HepG2 (cell line): Measurements from ENCODE around the gene RAD21L1. TPM values are rescaled to one million over a fixed set of nuclear protein-coding genes. Genes with fewer than 3 reads are reported as not detected.

Experiments
- CEBPG ChIP-seq: IDR thresholded peaks from 2 replicates; pipeline ENCODE4 v1.6.1; 2016
- FUBP1 ChIP-seq: sonication (generic); formaldehyde crosslinking; IDR thresholded peaks from 2 replicates; pipeline ENCODE4 v1.5.1; 2020; ENCODE audit warnings: missing genetic modification reagents, mild to moderate bottlenecking, borderline replicate concordance
- HMGXB4 ChIP-seq, 2 experiments: sonication (generic) in 1 of 2; formaldehyde crosslinking in 1 of 2; IDR thresholded peaks; 2 replicates each; pipeline versions ENCODE4 v1.4.0 to v1.6.1; 2018 to 2020; ENCODE audit warnings: missing genetic modification reagents in 2 of 2, borderline replicate concordance in 1 of 2, low read depth in 1 of 2, mild to moderate bottlenecking in 1 of 2, missing biosample characterization in 1 of 2
- HNRNPK ChIP-seq: fragments of 200-400 bp; formaldehyde crosslinking; IDR thresholded peaks from 2 replicates; pipeline ENCODE4 v1.6.1; 2018; ENCODE audit warnings: low read length, low read depth, moderate library complexity, mild to moderate bottlenecking; ENCODE audit not compliant: poor library complexity, severe bottlenecking
- KAT2B ChIP-seq: fragments of 150-350 bp; IDR thresholded peaks from 2 replicates; pipeline ENCODE4 v1.6.1; 2014; ENCODE audit warnings: low read depth, low read length, borderline replicate concordance
- PATZ1 ChIP-seq: sonication (generic); formaldehyde crosslinking; IDR thresholded peaks from 2 replicates; pipeline ENCODE4 v1.4.0; 2020; ENCODE audit warnings: missing genetic modification reagents
- SMAD9 ChIP-seq: sonication (generic); formaldehyde crosslinking; IDR thresholded peaks from 2 replicates; pipeline ENCODE4 v1.5.1; 2020; ENCODE audit warnings: mild to moderate bottlenecking, missing genetic modification reagents
- SNAPC5 ChIP-seq: sonication (generic); formaldehyde crosslinking; IDR thresholded peaks from 2 replicates; pipeline ENCODE4 v1.8.1; 2023; ENCODE audit warnings: mild to moderate bottlenecking, missing genetic modification reagents, borderline replicate concordance
- TBX2 ChIP-seq: sonication (generic); formaldehyde crosslinking; IDR thresholded peaks from 2 replicates; pipeline ENCODE4 v1.5.0; 2020; ENCODE audit warnings: missing genetic modification reagents, mild to moderate bottlenecking, borderline replicate concordance
- TCF7L2 ChIP-seq: IDR thresholded peaks from 2 replicates; pipeline ENCODE4 v1.6.1; 2011; ENCODE audit warnings: mild to moderate bottlenecking, low read depth, low read length, moderate library complexity
- TSC22D2 ChIP-seq: sonication (generic); formaldehyde crosslinking; IDR thresholded peaks from 2 replicates; pipeline ENCODE4 v1.5.1; 2020; ENCODE audit warnings: missing genetic modification reagents, mild to moderate bottlenecking, borderline replicate concordance
- ZNF280D ChIP-seq: sonication (generic); formaldehyde crosslinking; IDR thresholded peaks from 2 replicates; pipeline ENCODE4 v1.5.1; 2020; ENCODE audit warnings: mild to moderate bottlenecking, missing genetic modification reagents
- ZNF331 ChIP-seq: sonication (generic); formaldehyde crosslinking; IDR thresholded peaks from 2 replicates; pipeline ENCODE4 v1.4.0; 2020; ENCODE audit warnings: missing genetic modification reagents
- ZNF670 ChIP-seq: sonication (generic); formaldehyde crosslinking; IDR thresholded peaks from 2 replicates; pipeline ENCODE4 v1.8.0; 2022; ENCODE audit warnings: mild to moderate bottlenecking, missing genetic modification reagents, borderline replicate concordance
- ZNF709 ChIP-seq: sonication (generic); formaldehyde crosslinking; IDR thresholded peaks from 2 replicates; pipeline ENCODE4 v1.5.0; 2020; ENCODE audit warnings: mild to moderate bottlenecking, missing genetic modification reagents
- ZNF784 ChIP-seq: sonication (generic); formaldehyde crosslinking; IDR thresholded peaks from 2 replicates; pipeline ENCODE4 v1.5.1; 2020; ENCODE audit warnings: missing genetic modification reagents, mild to moderate bottlenecking, borderline replicate concordance
- ZSCAN31 ChIP-seq: sonication (generic); formaldehyde crosslinking; IDR thresholded peaks from 2 replicates; pipeline ENCODE4 v1.5.0; 2020; ENCODE audit warnings: low read depth, mild to moderate bottlenecking, missing genetic modification reagents
- polyA plus RNA-seq, 8 experiments: library from polyadenylated mRNA; depleted of rRNA in 3 of 8; stranded (reverse) in 7 of 8; unstranded in 1 of 8; fragments of >200 nt; fragmentation: Illumina TruSeq in 4 of 8; extraction: Trizol in 4 of 8; gene quantifications; 2 replicates each; pipeline versions ENCODE4 v1.2.1 to v1.2.3, GENCODE V29; 2011 to 2016; ENCODE audit warnings: low read depth in 4 of 8, missing spikeins in 1 of 8, mixed read lengths in 1 of 8; ENCODE audit not compliant: insufficient read depth in 1 of 8
- total RNA-seq, 5 experiments: library from RNA; depleted of rRNA; stranded (reverse); fragments of >200 nt; fragmentation: Illumina TruSeq; extraction: Trizol; gene quantifications; 2 replicates each; pipeline ENCODE4 v1.2.3, GENCODE V29; 2016; ENCODE audit warnings: low read depth in 1 of 5

RAD21L1 gene
- total and polyA plus RNA-seq, 2 of the 13 experiments (the other 11 are each of a cell fraction or from before 2014, with no cell fraction given): not detected

- TF ChIP-seq HNRNPK: no peak
- TF ChIP-seq CEBPG (CRISPR knock-in tag): peak; percentile 41; the same call in 1 of the 2 replicates
- peak; percentile 88; the same call in 1 of the 2 replicates for TF ChIP-seq ZNF784 (CRISPR knock-in tag)
- TF ChIP-seq FUBP1 (CRISPR knock-in tag): 0 out of 2 replicates have a peak, but pooled peaks have one; percentile 51
- peak; percentile 31; the same call in 1 of the 2 replicates for TF ChIP-seq PATZ1
- TF ChIP-seq HMGXB4 (CRISPR knock-in tag; IDR thresholded peaks at IDR 0.05; ENCODE audit: borderline replicate concordance in 1 of 2, low read depth in 1 of 2): peak; percentile 63 to 94; a peak in 3 of 4 replicates
- TF ChIP-seq TBX2: no peak
- TF ChIP-seq ZNF280D: peak; percentile 74; the same call in 1 of the 2 replicates
- TF ChIP-seq ZNF331: peak; percentile 77
- TF ChIP-seq ZNF670: no peak
- TF ChIP-seq TSC22D2 (CRISPR knock-in tag): 0 out of 2 replicates have a peak, but pooled peaks have one; percentile 41
- TF ChIP-seq KAT2B: no peak
- no peak for TF ChIP-seq ZNF709 (CRISPR knock-in tag)
- no peak for TF ChIP-seq SMAD9 (CRISPR knock-in tag)
- TF ChIP-seq SNAPC5 (CRISPR knock-in tag): 0 out of 2 replicates have a peak, but pooled peaks have one; percentile 58
- no peak for TF ChIP-seq TCF7L2
- TF ChIP-seq ZSCAN31 (CRISPR knock-in tag): no peak; the same call in 1 of the 2 replicates
Observed at GRCh38 chr20:1212607-1213396, 13.0 kb upstream of the RAD21L1 start (continued).
